Colonic mucosa (tissue), 4 donors: Measurements from ENCODE around the gene UNC45A. TPM values are rescaled to one million over a fixed set of nuclear protein-coding genes. Genes with fewer than 3 reads are reported as not detected.

Experiments
- DNase-seq: peaks from one replicate; pipeline ENCODE4 v3.0.0-alpha.2; 2020
- H3K27ac ChIP-seq: fragments of 200-600 bp; one replicate; pipeline ENCODE4 v1.8.0; 2021
- H3K27me3 ChIP-seq: fragments of 200-600 bp; one replicate; pipeline ENCODE4 v1.8.0; 2021
- H3K36me3 ChIP-seq: fragments of 200-600 bp; one replicate; pipeline ENCODE4 v1.8.0; 2021
- H3K4me1 ChIP-seq: fragments of 200-600 bp; one replicate; pipeline ENCODE4 v1.8.0; 2021; ENCODE audit warnings: mild to moderate bottlenecking
- H3K4me3 ChIP-seq: fragments of 200-600 bp; one replicate; pipeline ENCODE4 v1.8.0; 2021
- H3K9ac ChIP-seq, 2 donors: one replicate each; pipeline ENCODE4 v1.7.0; 2013; ENCODE audit warnings: control low read depth in 2 of 2, low read depth in 2 of 2, low read length in 2 of 2
- H3K9me3 ChIP-seq: fragments of 200-600 bp; one replicate; pipeline ENCODE4 v1.8.0; 2021
- intact Hi-C: fragments of 100-400 bp; cut with DNase I; formaldehyde crosslinking; loops from one replicate; pipeline ENCODE4 v1.14.1; 2022
- total RNA-seq, 2 donors: library from RNA; stranded (reverse); fragmentation: NEBNext Ultra II Directional in 1 of 2; extraction: Animal tissue kit (Norgen Biotek cat#: 25700) in 1 of 2; gene quantifications; one replicate each; pipeline ENCODE4 v1.2.1, GENCODE V29; 2021
- TF ChIP-seq, protein P1 (sequence below): fragments of 200-600 bp; IDR thresholded peaks from one replicate; pipeline ENCODE4 v1.8.0; 2022; ENCODE audit warnings: antibody characterized with exemption, mild to moderate bottlenecking
- donor health status: healthy.
- donor health status: DM: no; HTN: no; CAD: no.
- donor health status: DM: no; HTN: no; CAD: no.

Gene UNC45A
- total RNA-seq, 2 donors from 2014 or later: 60.7 to 74.5 TPM

DNA sequence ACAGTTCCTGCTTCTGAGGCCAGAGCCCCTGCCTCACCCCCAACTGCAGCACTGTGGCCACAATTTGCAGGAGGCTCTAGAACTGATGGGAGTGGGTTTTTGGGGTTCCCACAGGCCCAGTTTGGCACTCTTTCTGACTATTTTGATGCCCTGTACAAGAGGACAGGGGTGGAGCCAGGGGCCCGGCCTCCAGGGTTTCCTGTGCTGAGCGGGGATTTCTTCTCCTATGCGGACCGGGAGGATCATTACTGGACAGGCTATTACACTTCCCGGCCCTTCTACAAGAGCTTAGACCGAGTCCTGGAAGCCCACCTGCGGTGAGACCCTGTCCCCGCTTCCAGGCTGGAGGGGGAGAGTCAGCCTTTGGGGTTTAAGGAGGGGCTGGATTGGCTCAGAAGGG lies 25.1 kb upstream of the UNC45A start:
- no peak overlapping the region for H3K27ac ChIP-seq
- no peaks in the 10 kb centered on the region for H3K4me1 ChIP-seq
- TF ChIP-seq, protein P1, sequence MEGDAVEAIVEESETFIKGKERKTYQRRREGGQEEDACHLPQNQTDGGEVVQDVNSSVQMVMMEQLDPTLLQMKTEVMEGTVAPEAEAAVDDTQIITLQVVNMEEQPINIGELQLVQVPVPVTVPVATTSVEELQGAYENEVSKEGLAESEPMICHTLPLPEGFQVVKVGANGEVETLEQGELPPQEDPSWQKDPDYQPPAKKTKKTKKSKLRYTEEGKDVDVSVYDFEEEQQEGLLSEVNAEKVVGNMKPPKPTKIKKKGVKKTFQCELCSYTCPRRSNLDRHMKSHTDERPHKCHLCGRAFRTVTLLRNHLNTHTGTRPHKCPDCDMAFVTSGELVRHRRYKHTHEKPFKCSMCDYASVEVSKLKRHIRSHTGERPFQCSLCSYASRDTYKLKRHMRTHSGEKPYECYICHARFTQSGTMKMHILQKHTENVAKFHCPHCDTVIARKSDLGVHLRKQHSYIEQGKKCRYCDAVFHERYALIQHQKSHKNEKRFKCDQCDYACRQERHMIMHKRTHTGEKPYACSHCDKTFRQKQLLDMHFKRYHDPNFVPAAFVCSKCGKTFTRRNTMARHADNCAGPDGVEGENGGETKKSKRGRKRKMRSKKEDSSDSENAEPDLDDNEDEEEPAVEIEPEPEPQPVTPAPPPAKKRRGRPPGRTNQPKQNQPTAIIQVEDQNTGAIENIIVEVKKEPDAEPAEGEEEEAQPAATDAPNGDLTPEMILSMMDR: no peak
- DNase-seq: no peak
- H3K9me3 ChIP-seq: no peaks in the 10 kb centered on the region
- H3K9ac ChIP-seq: no peak overlapping the region
- no peak overlapping the region for H3K4me3 ChIP-seq
- intact Hi-C loops: no loop called here
- peaks cover 42% of the 10 kb centered on the region for H3K36me3 ChIP-seq
- no peaks in the 10 kb centered on the region for H3K27me3 ChIP-seq

DNA sequence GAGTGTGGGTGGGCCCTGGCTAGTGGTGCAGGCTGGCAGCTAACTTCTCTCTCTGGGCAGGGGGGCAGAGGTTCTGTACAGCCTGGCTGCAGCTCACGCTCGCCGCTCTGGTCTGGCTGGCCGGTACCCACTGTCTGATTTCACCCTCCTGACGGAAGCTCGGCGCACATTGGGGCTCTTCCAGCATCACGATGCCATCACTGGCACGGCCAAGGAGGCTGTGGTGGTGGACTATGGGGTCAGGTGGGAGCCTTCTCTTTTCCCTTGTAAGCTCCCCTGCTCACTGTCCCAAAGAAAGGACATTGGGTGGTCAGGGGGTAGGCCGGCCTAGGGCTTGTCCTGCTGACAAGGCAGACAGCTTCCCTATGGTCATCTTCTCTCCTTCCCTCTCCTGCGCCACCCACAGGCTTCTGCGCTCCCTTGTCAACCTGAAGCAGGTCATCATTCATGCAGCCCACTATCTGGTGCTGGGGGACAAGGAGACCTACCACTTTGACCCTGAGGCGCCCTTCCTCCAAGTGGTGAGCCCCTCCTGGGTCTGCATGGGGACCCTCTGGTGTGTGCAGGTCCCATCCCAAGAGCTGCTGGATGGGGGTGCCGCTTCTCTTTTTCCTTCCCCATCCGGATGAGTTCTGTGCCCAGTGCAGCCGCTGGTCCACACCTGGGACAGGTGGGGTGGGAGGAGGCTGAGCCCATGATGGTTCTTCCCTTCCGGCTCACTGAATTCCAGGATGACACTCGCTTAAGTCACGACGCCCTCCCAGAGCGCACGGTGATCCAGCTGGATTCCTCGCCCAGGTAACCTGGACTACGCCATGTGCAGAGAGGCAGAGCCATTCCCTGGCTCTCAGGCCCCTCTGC lies 24.4 kb upstream of the UNC45A start:
- Histone ChIP-seq H3K4me3 (no peak overlapping the region), H3K4me1 (no peaks in the 10 kb centered on the region), H3K27me3 (no peaks in the 10 kb centered on the region), H3K9me3 (no peaks in the 10 kb centered on the region), H3K9ac (no peak overlapping the region), H3K27ac (no peak overlapping the region), H3K36me3 (peaks cover 42% of the 10 kb centered on the region)
- no peak for DNase-seq
- intact Hi-C loops: no loop called here
- TF ChIP-seq, protein P1: no peak

DNA sequence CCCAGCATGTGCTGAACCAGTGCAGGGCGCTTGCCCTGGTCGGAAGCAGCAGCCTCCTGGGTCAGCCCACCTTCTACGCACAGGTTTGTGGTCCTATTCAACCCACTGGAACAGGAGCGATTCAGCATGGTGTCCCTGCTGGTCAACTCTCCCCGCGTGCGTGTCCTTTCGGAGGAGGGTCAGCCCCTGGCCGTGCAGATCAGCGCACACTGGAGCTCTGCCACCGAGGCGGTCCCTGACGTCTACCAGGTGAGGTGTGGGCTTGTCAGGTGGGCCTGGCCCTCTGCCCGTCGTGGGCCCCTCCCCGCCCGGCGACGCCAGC lies 23.8 kb upstream of the UNC45A start:
- Histone ChIP-seq H3K27ac (no peak overlapping the region), H3K4me1 (no peaks in the 10 kb centered on the region), H3K36me3 (peaks cover 41% of the 10 kb centered on the region), H3K27me3 (no peaks in the 10 kb centered on the region), H3K9ac (no peak overlapping the region), H3K4me3 (no peak overlapping the region), H3K9me3 (no peaks in the 10 kb centered on the region)
- DNase-seq: no peak
- intact Hi-C loops: no loop called here
- TF ChIP-seq, protein P1: no peak

DNA sequence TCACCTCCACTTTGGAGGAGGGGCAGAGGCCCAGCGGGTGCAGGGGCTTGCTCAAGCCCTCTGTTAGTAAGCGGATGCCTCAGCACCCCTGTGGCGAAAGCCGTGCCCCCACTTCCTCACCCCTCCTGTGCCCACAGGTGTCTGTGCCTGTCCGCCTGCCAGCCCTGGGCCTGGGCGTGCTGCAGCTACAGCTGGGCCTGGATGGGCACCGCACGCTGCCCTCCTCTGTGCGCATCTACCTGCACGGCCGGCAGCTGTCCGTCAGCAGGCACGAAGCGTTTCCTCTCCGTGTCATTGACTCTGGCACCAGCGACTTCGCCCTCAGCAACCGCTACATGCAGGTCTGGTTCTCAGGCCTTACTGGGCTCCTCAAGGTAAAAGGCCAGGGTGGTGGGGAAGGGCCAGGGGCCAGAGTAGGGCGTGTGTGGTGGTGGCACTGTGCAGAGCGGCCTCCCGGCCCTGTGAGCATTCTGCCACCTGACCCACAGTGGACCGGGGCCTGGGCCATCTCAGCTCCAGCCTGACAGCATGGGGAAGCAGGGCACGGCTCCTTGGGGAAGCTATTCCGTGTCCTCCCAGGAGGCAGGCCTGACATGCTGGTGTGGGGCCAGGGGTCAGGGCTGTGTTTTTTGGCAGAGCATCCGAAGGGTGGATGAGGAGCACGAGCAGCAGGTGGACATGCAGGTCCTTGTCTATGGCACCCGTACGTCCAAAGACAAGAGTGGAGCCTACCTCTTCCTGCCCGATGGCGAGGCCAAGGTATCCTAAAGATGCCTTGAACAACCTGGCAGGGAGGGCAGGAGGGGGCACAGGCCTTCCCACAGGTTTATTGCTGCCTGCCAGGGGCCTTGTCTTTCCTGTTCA lies 22.9 kb upstream of the UNC45A start:
- DNase-seq: no peak
- Histone ChIP-seq H3K4me1 (no peaks in the 10 kb centered on the region), H3K27me3 (no peaks in the 10 kb centered on the region), H3K36me3 (peaks cover 32% of the 10 kb centered on the region), H3K27ac (no peak overlapping the region), H3K9me3 (no peaks in the 10 kb centered on the region), H3K4me3 (no peak overlapping the region), H3K9ac (no peak overlapping the region)
- intact Hi-C loops: no loop called here
- TF ChIP-seq, protein P1: no peak

DNA sequence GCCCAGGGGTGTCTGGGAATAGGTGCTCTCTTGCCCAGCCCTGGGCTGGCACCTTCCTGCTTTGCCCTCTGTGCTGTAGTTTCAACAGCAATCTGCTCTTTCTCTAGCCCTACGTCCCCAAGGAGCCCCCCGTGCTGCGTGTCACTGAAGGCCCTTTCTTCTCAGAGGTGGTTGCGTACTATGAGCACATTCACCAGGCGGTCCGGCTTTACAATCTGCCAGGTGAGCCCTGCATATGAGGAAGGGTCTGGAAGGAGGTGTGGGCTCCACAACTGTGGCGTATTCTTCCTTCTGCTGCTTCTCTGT lies 22.4 kb upstream of the UNC45A start:
- H3K9ac ChIP-seq: no peak overlapping the region
- peaks cover 34% of the 10 kb centered on the region for H3K36me3 ChIP-seq
- no peaks in the 10 kb centered on the region for H3K9me3 ChIP-seq
- no peaks in the 10 kb centered on the region for H3K4me1 ChIP-seq
- intact Hi-C loops: no loop called here
- H3K4me3 ChIP-seq: no peak overlapping the region
- H3K27ac ChIP-seq: no peak overlapping the region
- no peaks in the 10 kb centered on the region for H3K27me3 ChIP-seq
- TF ChIP-seq, protein P1: no peak
- DNase-seq: no peak
